ENCODE results near the gene SLC46A1. TPM values are rescaled to one million over a fixed set of nuclear protein-coding genes. Genes with fewer than 3 reads are reported as not detected.
A peak's percentile ranks its signal among the peaks of the same experiment; 100 is the strongest.

SLC46A1 gene
- total and polyA plus RNA-seq, 2 of the 13 experiments (the other 11 are each of a cell fraction or from before 2014, with no cell fraction given) = 19.6 to 22.6 TPM

GRCh38 chr17:28357061-28357900, 48.7 kb downstream of the SLC46A1 start, which contains the start of gene POLDIP2:
Gene POLDIP2, minus strand, starts transcription at chr17:28357527. Its CDS starts 79 bp downstream, at chr17:28357448.
- WGBS (ENCODE audit: low lambda C conversion rate) = 0% methylated on average over 13 of the region's 80 CpGs
- peak; percentile 96 for TF ChIP-seq YEATS2 (CRISPR knock-in tag; IDR thresholded peaks at IDR 0.05; ENCODE audit: borderline replicate concordance)
- peak; percentile 97 for TF ChIP-seq SPEN (CRISPR knock-in tag; IDR thresholded peaks at IDR 0.05; ENCODE audit: low read depth)
- no peak for TF ChIP-seq CCDC6 (CRISPR knock-in tag; IDR thresholded peaks at IDR 0.05)
- TF ChIP-seq, protein P1, sequence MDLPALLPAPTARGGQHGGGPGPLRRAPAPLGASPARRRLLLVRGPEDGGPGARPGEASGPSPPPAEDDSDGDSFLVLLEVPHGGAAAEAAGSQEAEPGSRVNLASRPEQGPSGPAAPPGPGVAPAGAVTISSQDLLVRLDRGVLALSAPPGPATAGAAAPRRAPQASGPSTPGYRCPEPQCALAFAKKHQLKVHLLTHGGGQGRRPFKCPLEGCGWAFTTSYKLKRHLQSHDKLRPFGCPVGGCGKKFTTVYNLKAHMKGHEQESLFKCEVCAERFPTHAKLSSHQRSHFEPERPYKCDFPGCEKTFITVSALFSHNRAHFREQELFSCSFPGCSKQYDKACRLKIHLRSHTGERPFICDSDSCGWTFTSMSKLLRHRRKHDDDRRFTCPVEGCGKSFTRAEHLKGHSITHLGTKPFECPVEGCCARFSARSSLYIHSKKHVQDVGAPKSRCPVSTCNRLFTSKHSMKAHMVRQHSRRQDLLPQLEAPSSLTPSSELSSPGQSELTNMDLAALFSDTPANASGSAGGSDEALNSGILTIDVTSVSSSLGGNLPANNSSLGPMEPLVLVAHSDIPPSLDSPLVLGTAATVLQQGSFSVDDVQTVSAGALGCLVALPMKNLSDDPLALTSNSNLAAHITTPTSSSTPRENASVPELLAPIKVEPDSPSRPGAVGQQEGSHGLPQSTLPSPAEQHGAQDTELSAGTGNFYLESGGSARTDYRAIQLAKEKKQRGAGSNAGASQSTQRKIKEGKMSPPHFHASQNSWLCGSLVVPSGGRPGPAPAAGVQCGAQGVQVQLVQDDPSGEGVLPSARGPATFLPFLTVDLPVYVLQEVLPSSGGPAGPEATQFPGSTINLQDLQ (CRISPR knock-in tag; IDR thresholded peaks at IDR 0.05) = peak; percentile 91
- TF ChIP-seq, protein P2, sequence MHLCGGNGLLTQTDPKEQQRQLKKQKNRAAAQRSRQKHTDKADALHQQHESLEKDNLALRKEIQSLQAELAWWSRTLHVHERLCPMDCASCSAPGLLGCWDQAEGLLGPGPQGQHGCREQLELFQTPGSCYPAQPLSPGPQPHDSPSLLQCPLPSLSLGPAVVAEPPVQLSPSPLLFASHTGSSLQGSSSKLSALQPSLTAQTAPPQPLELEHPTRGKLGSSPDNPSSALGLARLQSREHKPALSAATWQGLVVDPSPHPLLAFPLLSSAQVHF (CRISPR knock-in tag; IDR thresholded peaks at IDR 0.05) = 0 out of 2 replicates have a peak, but pooled peaks have one; percentile 71
- TF ChIP-seq, protein P3, sequence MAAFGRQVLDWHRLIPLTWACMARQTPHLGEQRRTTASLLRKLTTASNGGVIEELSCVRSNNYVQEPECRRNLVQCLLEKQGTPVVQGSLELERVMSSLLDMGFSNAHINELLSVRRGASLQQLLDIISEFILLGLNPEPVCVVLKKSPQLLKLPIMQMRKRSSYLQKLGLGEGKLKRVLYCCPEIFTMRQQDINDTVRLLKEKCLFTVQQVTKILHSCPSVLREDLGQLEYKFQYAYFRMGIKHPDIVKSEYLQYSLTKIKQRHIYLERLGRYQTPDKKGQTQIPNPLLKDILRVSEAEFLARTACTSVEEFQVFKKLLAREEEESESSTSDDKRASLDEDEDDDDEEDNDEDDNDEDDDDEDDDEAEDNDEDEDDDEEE (CRISPR knock-in tag; IDR thresholded peaks at IDR 0.05) = no peak
- TF ChIP-seq, protein P4, sequence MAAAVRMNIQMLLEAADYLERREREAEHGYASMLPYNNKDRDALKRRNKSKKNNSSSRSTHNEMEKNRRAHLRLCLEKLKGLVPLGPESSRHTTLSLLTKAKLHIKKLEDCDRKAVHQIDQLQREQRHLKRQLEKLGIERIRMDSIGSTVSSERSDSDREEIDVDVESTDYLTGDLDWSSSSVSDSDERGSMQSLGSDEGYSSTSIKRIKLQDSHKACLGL (CRISPR knock-in tag; IDR thresholded peaks at IDR 0.05) = peak; percentile 73
- TF ChIP-seq ZBED4 (CRISPR knock-in tag; IDR thresholded peaks at IDR 0.05; ENCODE audit: borderline replicate concordance) = peak; percentile 78; the same call in 1 of the 2 replicates
- TF ChIP-seq ZBTB39 (CRISPR knock-in tag; IDR thresholded peaks at IDR 0.05) = peak; percentile 61; the same call in 1 of the 2 replicates

More at GRCh38 chr17:28357061-28357900, 48.7 kb downstream of the SLC46A1 start, which contains the start of gene POLDIP2:
- Histone ChIP-seq H3K4me3 (replicated peaks in 1 of 3; ENCODE audit: insufficient read depth in 1 of 3, low read depth in 2 of 3, low read length in 3 of 3) (peak within 1 kb of the TSS; percentile 93 to 98 (median 97)), H4K20me1 (ENCODE audit: insufficient read depth, low read length) (no peaks in the 10 kb centered on the region), H3K79me2 (ENCODE audit: insufficient read depth, low read length) (peaks cover 38% of the 10 kb centered on the region), H3K4me2 (ENCODE audit: low read depth, low read length) (peak within 1 kb of the TSS; percentile 94), H3K4me1 (ENCODE audit: insufficient read depth, low read length) (peaks cover 36% of the 10 kb centered on the region), H3K27me3 (ENCODE audit: control insufficient read depth in 1 of 2, insufficient read depth in 2 of 2, low read length in 2 of 2) (no peaks in the 10 kb centered on the region; a peak in 1 of 5 replicates), H3K27ac (ENCODE audit: extremely low read length, insufficient read depth, low read length) (peak within 1 kb of the TSS; percentile 78), H3K36me3 (replicated peaks in 1 of 2; ENCODE audit: control insufficient read depth in 1 of 2, insufficient read depth in 2 of 2, low read length in 2 of 2) (peaks cover 23 to 48% of the 10 kb centered on the region in 2 experiments), H3K9ac (ENCODE audit: insufficient read depth, low read depth, low read length) (peak within 1 kb of the TSS; percentile 96), H2AFZ (ENCODE audit: low read length) (no peak within 1 kb of the TSS), H3K9me3 (ENCODE audit: low read length) (no peaks in the 10 kb centered on the region)
- intact Hi-C loops (cut with micrococcal nuclease; ENCODE audit: unreplicated experiment) (no loop called here), in situ Hi-C loops (cut with HindIII; ENCODE audit: extremely low pct_ligation_motif_present, low pct_unique_long_range_greater_than_20kb) (no loop called here)
- DNase-seq (ENCODE audit: low spot score) (peak; percentile 87), ATAC-seq (peak; percentile 99), FAIRE-seq (peak; percentile 51)
- ChIA-PET CTCF (ENCODE audit: low intra/inter-chr PET ratio, low total read pairs) (no interaction called here), POLR2A (interaction anchor here (0.6 to 5.2 kb wide), 19 partner anchors 10 to 316 kb away, joined by 3 to 183 read pairs (median 6); partner anchors contain the start of genes IFT20, SARM1, SEBOX and SLC46A1)
- BruUV-seq (replicated peaks) = no TSS peak
